ENCODE data around the gene SHKBP1.
"Not testable (repeated sequence)": the region's sequence is repeated elsewhere in the genome, so short reads cannot be mapped to it uniquely, and the experiment has no call there.

Gene SHKBP1

GRCh38 chr19:40555978-40556689 lies 20.5 kb upstream of the SHKBP1 start:
- no peak for DNase-seq (ENCODE audit: low read depth in 1 of 2, low spot score in 1 of 2)

- DNase-seq (ENCODE audit: low read depth in 1 of 2, low spot score in 1 of 2): no peak
Measured at GRCh38 chr19:40556953-40557530, 19.6 kb upstream of the SHKBP1 start.

DNA sequence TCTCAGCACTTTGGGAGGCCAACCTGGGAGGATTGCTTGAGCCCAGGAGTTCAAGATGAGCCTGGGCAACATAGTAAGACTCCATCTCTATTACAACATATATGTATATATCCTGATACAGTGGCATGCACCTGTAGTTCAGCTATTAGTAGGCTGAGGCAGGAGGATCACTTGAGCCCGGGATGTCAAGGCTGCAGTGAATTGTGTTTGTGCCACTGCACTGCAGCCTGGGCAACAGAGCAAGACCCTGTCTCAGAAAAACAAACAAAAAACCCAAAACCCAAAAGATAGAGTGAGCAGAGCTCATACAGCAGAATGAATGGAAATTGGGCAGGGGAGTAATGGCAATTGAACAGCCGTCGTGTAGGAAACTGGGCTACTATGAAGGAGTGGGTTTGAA lies 17.3 kb upstream of the SHKBP1 start:
- no peak for DNase-seq (ENCODE audit: low read depth in 1 of 2, low spot score in 1 of 2)

- DNase-seq (ENCODE audit: low read depth in 1 of 2, low spot score in 1 of 2): no peak
Measured at GRCh38 chr19:40560092-40560507, 16.6 kb upstream of the SHKBP1 start.

DNA sequence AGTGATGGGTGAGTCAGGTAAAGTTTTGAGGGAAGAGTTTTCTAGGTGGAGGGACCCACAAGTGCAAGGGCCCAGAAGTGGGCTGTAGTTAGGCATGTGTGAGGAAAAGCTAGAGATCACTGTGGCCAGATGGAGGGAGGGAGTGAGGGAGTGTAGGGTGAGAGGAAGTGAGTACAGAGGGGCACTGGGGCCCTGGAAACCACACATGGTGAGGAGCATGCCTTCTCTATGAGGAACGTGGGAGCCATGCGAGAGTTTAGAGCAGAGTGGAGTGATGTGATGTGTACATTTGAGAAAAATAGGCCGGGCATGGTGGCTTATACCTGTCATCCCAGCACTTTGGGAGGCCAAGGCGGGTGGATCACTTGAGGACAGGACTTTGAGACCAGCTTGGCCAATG lies 14.7 kb upstream of the SHKBP1 start:
- DNase-seq (ENCODE audit: low read depth in 1 of 2, low spot score in 1 of 2): no peak

DNA sequence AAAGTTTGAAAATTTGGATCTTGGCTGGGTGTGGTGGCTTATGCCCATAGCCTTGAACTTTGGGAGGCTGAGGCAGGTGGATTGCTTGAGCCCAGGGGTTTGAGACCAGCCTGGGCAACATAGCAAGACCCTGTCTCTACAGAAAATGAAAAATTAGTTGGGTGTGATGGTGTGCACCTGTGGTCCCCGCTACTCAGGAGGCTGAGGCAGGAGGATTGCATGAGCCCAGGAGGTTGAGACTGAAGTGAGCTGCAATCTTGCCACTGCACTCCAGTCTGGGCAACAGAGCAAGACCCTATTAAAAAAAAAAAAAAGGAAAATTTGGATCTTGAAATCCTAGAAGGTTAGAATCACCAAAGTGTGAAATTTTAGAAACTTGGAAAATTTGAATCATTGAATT lies 12.1 kb upstream of the SHKBP1 start:
- not testable (repeated sequence) for DNase-seq (ENCODE audit: low read depth in 1 of 2, low spot score in 1 of 2)

DNA sequence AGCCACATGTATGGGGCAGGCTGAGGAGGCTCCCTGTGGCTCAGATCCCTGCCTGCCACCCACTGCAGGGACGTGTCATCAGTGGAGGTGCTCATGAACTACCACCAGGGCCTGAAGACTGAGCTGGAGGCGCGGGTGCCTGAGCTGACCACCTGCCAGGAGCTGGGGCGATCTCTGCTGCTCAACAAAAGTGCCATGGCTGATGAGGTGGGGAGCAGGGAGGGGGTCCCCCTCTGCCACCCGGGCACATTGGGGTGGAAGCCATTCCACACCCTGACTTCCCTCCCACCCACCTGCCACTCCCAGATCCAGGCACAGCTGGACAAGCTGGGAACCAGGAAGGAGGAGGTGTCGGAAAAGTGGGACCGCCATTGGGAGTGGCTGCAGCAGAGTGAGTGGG lies 11.3 kb upstream of the SHKBP1 start:
- DNase-seq (ENCODE audit: low read depth in 1 of 2, low spot score in 1 of 2): no peak

DNA sequence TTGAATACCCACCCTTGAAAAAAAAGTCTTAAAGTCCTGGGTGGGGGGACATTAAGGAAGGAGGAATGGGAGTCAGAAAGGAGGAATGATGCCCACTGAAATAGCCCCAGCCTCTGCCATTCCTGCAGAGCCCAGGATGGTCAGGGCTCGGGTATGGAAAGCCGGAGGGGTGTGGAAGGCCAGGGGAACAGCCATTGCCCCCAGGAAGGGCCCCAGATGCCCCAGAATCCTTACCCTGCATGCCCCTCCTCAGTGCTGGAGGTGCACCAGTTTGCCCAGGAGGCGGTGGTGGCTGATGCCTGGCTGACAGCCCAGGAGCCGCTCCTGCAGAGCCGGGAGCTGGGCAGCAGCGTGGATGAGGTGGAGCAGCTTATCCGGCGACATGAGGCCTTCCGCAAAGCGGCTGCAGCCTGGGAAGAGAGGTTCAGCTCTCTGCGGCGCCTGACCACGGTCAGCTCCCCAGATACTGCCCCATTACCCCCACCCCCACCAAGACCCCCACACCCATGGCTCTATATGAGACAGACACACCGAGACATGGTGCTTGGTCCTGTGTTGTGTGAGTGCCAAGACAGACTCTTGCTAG lies 10.7 kb upstream of the SHKBP1 start:
- no peak for DNase-seq (ENCODE audit: low read depth in 1 of 2, low spot score in 1 of 2)

DNA sequence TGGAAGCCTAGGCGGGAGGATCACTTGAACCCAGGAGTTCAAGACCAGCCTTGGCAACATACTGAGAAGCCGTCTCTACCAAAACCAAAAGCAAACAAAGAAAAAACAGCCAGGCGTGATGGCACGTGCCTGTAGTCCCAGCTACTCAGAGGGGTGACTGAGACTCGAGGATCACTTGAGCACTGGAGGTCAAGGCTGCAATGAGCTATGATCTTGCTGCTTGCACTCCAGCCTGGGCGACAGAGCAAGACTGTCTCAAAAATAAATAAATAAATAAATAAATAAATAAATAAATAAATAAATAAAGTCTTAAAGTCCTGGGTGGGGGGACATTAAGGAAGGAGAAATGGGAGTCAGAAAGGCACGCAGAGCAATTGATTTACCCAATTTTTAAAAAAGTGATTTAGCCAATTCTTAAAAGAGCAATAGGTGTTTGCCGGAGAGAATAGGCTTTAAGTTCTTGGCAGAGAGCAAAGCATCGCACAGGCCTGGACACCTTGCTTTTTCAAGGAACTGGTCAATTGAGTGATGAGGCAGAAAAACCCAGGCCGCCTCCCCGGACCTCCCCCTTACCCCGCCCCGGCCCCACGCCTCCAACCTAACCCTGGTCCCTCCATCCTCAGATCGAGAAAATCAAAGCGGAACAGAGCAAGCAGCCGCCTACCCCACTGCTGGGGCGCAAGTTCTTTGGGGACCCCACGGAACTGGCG lies 9.5 kb upstream of the SHKBP1 start:
- no peak for DNase-seq (ENCODE audit: low read depth in 1 of 2, low spot score in 1 of 2)

DNA sequence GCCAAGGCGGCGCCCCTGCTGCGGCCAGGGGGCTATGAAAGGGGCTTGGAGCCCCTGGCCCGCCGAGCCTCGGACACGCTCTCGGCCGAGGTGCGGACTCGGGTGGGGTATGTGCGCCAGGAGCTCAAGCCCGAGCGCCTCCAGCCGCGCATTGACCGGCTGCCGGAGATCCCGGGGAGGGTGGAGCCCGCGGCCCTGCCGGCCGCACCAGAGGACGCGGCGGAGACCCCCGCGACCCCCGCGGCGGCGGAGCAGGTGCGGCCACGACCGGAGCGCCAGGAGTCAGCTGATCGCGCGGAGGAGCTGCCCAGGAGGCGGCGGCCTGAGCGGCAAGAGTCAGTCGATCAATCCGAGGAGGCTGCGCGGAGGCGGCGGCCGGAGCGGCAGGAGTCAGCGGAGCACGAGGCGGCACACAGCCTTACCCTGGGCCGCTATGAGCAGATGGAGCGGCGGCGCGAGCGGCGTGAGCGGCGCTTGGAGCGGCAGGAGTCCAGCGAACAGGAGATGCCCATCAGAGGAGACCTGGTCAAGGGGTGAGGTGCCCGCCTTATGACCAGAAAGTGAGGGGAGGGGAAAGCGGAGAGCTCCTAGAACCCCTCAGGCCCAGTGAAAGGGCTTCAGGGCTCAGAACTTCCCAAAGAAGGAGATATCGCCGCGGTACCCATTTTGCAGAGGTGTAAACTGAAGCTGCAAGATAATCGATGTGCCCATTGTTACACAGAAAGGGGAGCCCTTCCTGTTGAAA lies 8.8 kb upstream of the SHKBP1 start:
- no peak for DNase-seq (ENCODE audit: low read depth in 1 of 2, low spot score in 1 of 2)

- peak; percentile 86 to 90 for DNase-seq (ENCODE audit: low read depth in 1 of 2, low spot score in 1 of 2)
Measured at GRCh38 chr19:40570313-40571004, 6.2 kb upstream of the SHKBP1 start.

GRCh38 chr19:40571005-40571318 lies 5.7 kb upstream of the SHKBP1 start:
- no peak for DNase-seq (ENCODE audit: low read depth in 1 of 2, low spot score in 1 of 2)

DNA sequence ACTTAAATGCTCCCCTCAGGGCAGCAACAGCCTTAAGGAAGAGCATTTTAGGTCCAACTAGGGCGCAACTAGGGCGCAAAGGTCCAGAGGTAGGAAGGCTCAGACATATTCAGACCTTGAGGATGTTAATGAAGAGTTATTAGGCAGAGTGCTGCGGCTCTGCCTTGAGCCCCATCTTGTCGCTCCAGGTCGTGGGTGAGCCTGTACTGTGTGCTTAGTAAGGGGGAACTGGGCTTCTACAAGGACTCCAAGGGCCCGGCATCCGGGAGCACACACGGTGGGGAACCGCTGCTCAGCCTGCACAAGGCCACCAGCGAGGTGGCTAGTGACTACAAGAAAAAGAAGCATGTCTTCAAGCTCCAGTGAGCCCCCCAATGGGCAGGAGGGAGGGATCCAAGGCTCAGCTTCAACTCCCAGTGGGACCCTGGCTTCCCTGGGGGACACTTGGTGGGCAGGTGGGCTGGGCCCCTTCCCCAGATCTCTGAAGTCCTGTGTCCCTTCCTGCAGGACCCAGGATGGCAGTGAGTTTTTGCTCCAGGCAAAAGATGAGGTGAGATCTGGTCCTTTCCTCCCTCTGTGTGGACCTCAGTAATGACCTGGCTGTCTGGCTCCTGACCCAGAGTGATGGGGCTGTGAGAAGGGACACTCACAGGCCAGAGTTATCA lies 4.7 kb upstream of the SHKBP1 start:
- no peak for DNase-seq (ENCODE audit: low read depth in 1 of 2, low spot score in 1 of 2)

DNA sequence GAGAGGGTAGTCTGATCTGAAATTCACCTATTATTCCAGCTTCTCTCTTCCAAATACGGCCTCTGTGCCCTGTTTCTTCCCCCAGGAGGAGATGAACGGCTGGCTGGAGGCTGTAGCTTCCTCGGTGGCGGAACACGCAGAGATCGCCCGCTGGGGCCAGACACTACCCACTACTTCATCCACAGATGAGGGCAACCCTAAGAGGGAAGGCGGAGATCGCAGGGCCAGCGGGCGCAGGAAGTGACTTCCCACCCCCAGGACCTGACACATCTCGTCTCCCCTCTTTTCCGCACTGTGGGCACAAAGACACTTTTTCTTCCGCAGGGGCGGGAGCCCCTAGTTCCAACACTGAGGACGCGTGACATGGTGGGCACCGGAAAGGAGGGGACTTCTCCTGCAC lies 1.3 kb upstream of the SHKBP1 start:
- DNase-seq (ENCODE audit: low read depth in 1 of 2, low spot score in 1 of 2): no peak

GRCh38 chr19:40576151-40576584 lies 505 bp upstream of the SHKBP1 start:
- DNase-seq (ENCODE audit: low read depth in 1 of 2, low spot score in 1 of 2): no peak

- no peak for DNase-seq (ENCODE audit: low read depth in 1 of 2, low spot score in 1 of 2)
Measured at GRCh38 chr19:40578442-40578908, 1.8 kb downstream of the SHKBP1 start.

GRCh38 chr19:40580619-40581018 lies 3.9 kb downstream of the SHKBP1 start:
- DNase-seq (ENCODE audit: low read depth in 1 of 2, low spot score in 1 of 2): no peak

- no peak for DNase-seq (ENCODE audit: low read depth in 1 of 2, low spot score in 1 of 2)
Measured at GRCh38 chr19:40581531-40581930, 4.9 kb downstream of the SHKBP1 start.

- DNase-seq (ENCODE audit: low read depth in 1 of 2, low spot score in 1 of 2): no peak
Measured at GRCh38 chr19:40582467-40582866, 5.8 kb downstream of the SHKBP1 start.

DNA sequence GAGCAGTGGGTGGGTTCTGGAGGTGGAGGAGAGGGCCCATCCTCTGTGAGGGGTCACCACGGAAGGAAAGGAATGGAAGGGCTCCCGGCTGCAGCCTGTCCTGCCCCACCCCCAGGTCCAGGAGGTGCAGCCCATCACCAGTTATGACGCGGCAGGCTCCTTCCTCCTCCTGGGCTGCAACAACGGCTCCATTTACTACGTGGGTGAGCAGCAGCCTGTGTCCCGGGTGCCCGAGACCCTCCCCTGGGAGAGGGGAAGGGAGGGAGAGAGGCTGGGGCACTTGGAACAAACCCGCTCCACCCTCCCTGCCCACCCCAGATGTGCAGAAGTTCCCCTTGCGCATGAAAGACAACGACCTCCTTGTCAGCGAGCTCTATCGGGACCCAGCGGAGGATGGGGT lies 6.6 kb downstream of the SHKBP1 start:
- DNase-seq (ENCODE audit: low read depth in 1 of 2, low spot score in 1 of 2): no peak
